ENCODE results near the gene NPAS3.

DNA sequence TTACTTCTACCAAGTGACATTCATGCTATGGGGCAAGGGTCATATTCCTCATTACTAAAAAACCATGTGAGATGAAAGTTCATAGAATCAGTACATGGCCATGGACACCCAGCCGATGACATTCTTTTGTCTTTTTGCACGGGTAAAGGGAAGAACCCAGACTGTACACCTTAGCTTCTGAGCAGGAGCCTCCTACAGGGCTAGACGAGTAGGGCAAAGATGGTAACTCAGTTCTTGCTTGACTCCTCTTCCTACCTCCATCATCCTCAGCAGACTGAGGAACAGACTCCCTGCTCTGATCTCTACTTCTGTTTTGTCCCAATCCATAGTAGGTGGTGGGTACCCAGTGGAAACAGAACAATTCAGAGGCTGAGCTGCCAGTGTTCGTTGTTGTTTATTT lies 281.3 kb downstream of the NPAS3 start:
- TF ChIP-seq CTCF (IDR thresholded peaks at IDR 0.05) (no peak), POLR2A (IDR thresholded peaks at IDR 0.05) (no peak)
